Measurements from ENCODE around the gene ADAM33. TPM values are rescaled to one million over a fixed set of nuclear protein-coding genes. Genes with fewer than 3 reads are reported as not detected.

The ADAM33 gene
- total and polyA plus RNA-seq, 2 of the 13 experiments (the other 11 are each of a cell fraction or from before 2014, with no cell fraction given) = not detected

GRCh38 chr20:3659492-3660261 lies 22.1 kb downstream of the ADAM33 start:
- Histone ChIP-seq H3K4me2 (ENCODE audit: low read depth, low read length) (peak overlapping the region; percentile 97), H3K27ac (ENCODE audit: extremely low read length, insufficient read depth, low read length) (no peak overlapping the region), H3K79me2 (ENCODE audit: insufficient read depth, low read length) (no peaks in the 10 kb centered on the region), H4K20me1 (ENCODE audit: insufficient read depth, low read length) (no peaks in the 10 kb centered on the region), H3K36me3 (replicated peaks in 1 of 2; ENCODE audit: control insufficient read depth in 1 of 2, insufficient read depth in 2 of 2, low read length in 2 of 2) (no peaks in the 10 kb centered on the region), H3K27me3 (ENCODE audit: control insufficient read depth in 1 of 2, insufficient read depth in 2 of 2, low read length in 2 of 2) (peaks cover 6 to 28% of the 10 kb centered on the region in 2 experiments), H3K4me1 (ENCODE audit: insufficient read depth, low read length) (peaks cover 38% of the 10 kb centered on the region), H3K9ac (ENCODE audit: insufficient read depth, low read depth, low read length) (peak overlapping the region; percentile 57), H2AFZ (ENCODE audit: low read length) (peak overlapping the region; percentile 80), H3K4me3 (replicated peaks in 1 of 3; ENCODE audit: insufficient read depth in 1 of 3, low read depth in 2 of 3, low read length in 3 of 3) (peak overlapping the region; percentile 29 to 72 (median 48)), H3K9me3 (ENCODE audit: low read length) (no peaks in the 10 kb centered on the region)
- CTCF ChIA-PET (ENCODE audit: low intra/inter-chr PET ratio, low total read pairs) = no interaction called here
- no TSS peak for BruUV-seq (replicated peaks)
- POLR2A ChIA-PET = interaction anchor here (0.6 to 1.5 kb wide), 2 partner anchors 17 to 108 kb away, joined by 3 read pairs; partner anchors contain the start of gene ADISSP
- DNase-seq (ENCODE audit: low spot score) (no peak), FAIRE-seq (no peak), ATAC-seq (peak; percentile 54)
- in situ Hi-C loops (cut with HindIII; ENCODE audit: extremely low pct_ligation_motif_present, low pct_unique_long_range_greater_than_20kb) (no loop called here), intact Hi-C loops (cut with micrococcal nuclease; ENCODE audit: unreplicated experiment) (no loop called here)
- WGBS (ENCODE audit: low lambda C conversion rate) = 12% methylated on average over 11 of the region's 12 CpGs
- TF ChIP-seq ZNF670 (CRISPR knock-in tag; IDR thresholded peaks at IDR 0.05; ENCODE audit: borderline replicate concordance) (no peak), SRSF1 (optimal IDR thresholded peaks at IDR 0.05; ENCODE audit: low read depth, low read length) (no peak), ZNF563 (CRISPR knock-in tag; IDR thresholded peaks at IDR 0.05) (no peak), ZBTB33 (CRISPR knock-in tag; IDR thresholded peaks at IDR 0.05) (no peak), DBP (CRISPR knock-in tag; IDR thresholded peaks at IDR 0.05; ENCODE audit: not compliant biosample characterization) (no peak), SNRNP70 (IDR thresholded peaks at IDR 0.05; ENCODE audit: low read depth, low read length) (no peak), ZNF879 (CRISPR knock-in tag; IDR thresholded peaks at IDR 0.05) (no peak), HNRNPH1 (optimal IDR thresholded peaks at IDR 0.05; ENCODE audit: low read depth, low read length) (no peak), GMEB1 (CRISPR knock-in tag; IDR thresholded peaks at IDR 0.05; ENCODE audit: borderline replicate concordance) (no peak), ZSCAN25 (CRISPR knock-in tag; IDR thresholded peaks at IDR 0.05) (no peak), BHLHE40 (IDR thresholded peaks at IDR 0.05; ENCODE audit: low read length) (0 out of 2 replicates have a peak, but pooled peaks have one; percentile 21), PCBP2 (optimal IDR thresholded peaks at IDR 0.05; ENCODE audit: low read depth, low read length, poor library complexity, severe bottlenecking) (no peak), STAG1 (CRISPR knock-in tag; IDR thresholded peaks at IDR 0.05) (peak; percentile 41), ZNF7 (CRISPR knock-in tag; IDR thresholded peaks at IDR 0.05) (no peak), FLYWCH1 (CRISPR knock-in tag; IDR thresholded peaks at IDR 0.05) (no peak), ZNF264 (CRISPR knock-in tag; IDR thresholded peaks at IDR 0.05) (no peak), ZFP36L2 (CRISPR knock-in tag; IDR thresholded peaks at IDR 0.05) (no peak), ZNF510 (CRISPR knock-in tag; IDR thresholded peaks at IDR 0.05; ENCODE audit: low read depth) (no peak), THAP8 (CRISPR knock-in tag; IDR thresholded peaks at IDR 0.05; ENCODE audit: borderline replicate concordance) (no peak), ZNF432 (CRISPR knock-in tag; IDR thresholded peaks at IDR 0.05; ENCODE audit: borderline replicate concordance) (0 out of 2 replicates have a peak, but pooled peaks have one; percentile 24)
